Smooth muscle cell (in vitro differentiated cells): ENCODE data around the gene TTC19. TPM values are rescaled to one million over a fixed set of nuclear protein-coding genes. Genes with fewer than 3 reads are reported as not detected.
"Not testable (repeated sequence)": the region's sequence is repeated elsewhere in the genome, so short reads cannot be mapped to it uniquely, and the experiment has no call there.

Source experiments
- DNase-seq: peaks from one replicate; lab custom pipeline; 2025; ENCODE audit not compliant: unreplicated experiment; lab: John Stamatoyannopoulos, UW
- H2AFZ ChIP-seq: fragments of 200-600 bp; sonication (generic); 2 replicates; pipeline ENCODE4 v1.6.0; 2016; ENCODE audit warnings: antibody characterized with exemption, low read depth, mild to moderate bottlenecking
- H3F3A ChIP-seq: fragments of 200-600 bp; sonication (generic); 2 replicates; pipeline ENCODE4 v1.6.0; 2017; ENCODE audit warnings: antibody characterized with exemption, low read depth
- H3K27ac ChIP-seq: fragments of 200-600 bp; sonication (generic); 2 replicates; pipeline ENCODE4 v1.5.1; 2016; ENCODE audit warnings: low read depth, mild to moderate bottlenecking
- H3K27me3 ChIP-seq: fragments of 200-600 bp; sonication (generic); 2 replicates; pipeline ENCODE4 v1.6.1; 2016; ENCODE audit warnings: low read depth, mild to moderate bottlenecking
- H3K36me3 ChIP-seq: fragments of 200-600 bp; sonication (generic); 2 replicates; pipeline ENCODE4 v1.5.1; 2016; ENCODE audit warnings: low read depth
- H3K4me1 ChIP-seq: fragments of 200-600 bp; sonication (generic); 2 replicates; pipeline ENCODE4 v1.5.1; 2016; ENCODE audit warnings: low read depth
- H3K4me2 ChIP-seq: fragments of 200-600 bp; sonication (generic); 2 replicates; pipeline ENCODE4 v1.6.0; 2016; ENCODE audit warnings: mild to moderate bottlenecking
- H3K4me3 ChIP-seq: fragments of 200-600 bp; sonication (generic); 2 replicates; pipeline ENCODE4 v1.5.1; 2016; ENCODE audit warnings: mild to moderate bottlenecking
- H3K79me2 ChIP-seq: fragments of 200-600 bp; sonication (generic); 2 replicates; pipeline ENCODE4 v1.6.0; 2016; ENCODE audit warnings: low read depth, mild to moderate bottlenecking
- H3K9ac ChIP-seq: fragments of 200-600 bp; sonication (generic); 2 replicates; pipeline ENCODE4 v1.6.0; 2016; ENCODE audit warnings: low read depth
- H3K9me3 ChIP-seq: fragments of 200-600 bp; sonication (generic); replicated peaks from 2 replicates; pipeline ENCODE4 v1.5.1; 2016; ENCODE audit warnings: low read depth
- H4K20me1 ChIP-seq: fragments of 200-600 bp; sonication (generic); 2 replicates; pipeline ENCODE4 v1.6.0; 2016; ENCODE audit warnings: low read depth
- CTCF ChIP-seq: fragments of 200-600 bp; sonication (generic); IDR thresholded peaks from 2 replicates; pipeline ENCODE4 v1.5.1; 2017; ENCODE audit warnings: borderline replicate concordance, mild to moderate bottlenecking, antibody characterized with exemption; ENCODE audit not compliant: insufficient read depth, poor library complexity, severe bottlenecking
- WGBS: methylation state at CpG from one replicate; pipeline ENCODE4 v1.1.7; 2016; ENCODE audit warnings: low lambda C conversion rate; 5-methylcytosine and 5-hydroxymethylcytosine counted together
- polyA plus RNA-seq: library from polyadenylated mRNA; unstranded; fragments of >200 nt; fragmentation: Nextera tagmentation; extraction: Ambion mirVana; gene quantifications from 2 replicates; pipeline ENCODE4 v1.2.1, GENCODE V29; 2016
- total RNA-seq: library from RNA; depleted of rRNA; stranded (reverse); fragments of >200 nt; gene quantifications from 2 replicates; pipeline ENCODE4 v1.2.3, GENCODE V29; 2014

The TTC19 gene
- total and polyA plus RNA-seq, 2 experiments from 2014 or later = 17.4 to 38.7 TPM

GRCh38 chr17:16052486-16052885 lies 52.9 kb downstream of the TTC19 start:
- Histone ChIP-seq H3K79me2 (peaks cover 30% of the 10 kb centered on the region), H3K27me3 (no peaks in the 10 kb centered on the region), H3F3A (no peaks in the 10 kb centered on the region), H3K9ac (no peak overlapping the region), H2AFZ (no peak overlapping the region), H3K27ac (no peak overlapping the region), H3K4me3 (no peak overlapping the region), H3K4me2 (no peak overlapping the region), H3K4me1 (no peaks in the 10 kb centered on the region), H3K36me3 (peaks cover 6% of the 10 kb centered on the region), H3K9me3 (no peaks in the 10 kb centered on the region), H4K20me1 (peaks cover 23% of the 10 kb centered on the region)
- 100% methylated on average over 1 of the region's 1 CpG for WGBS
- no peak for DNase-seq
- TF ChIP-seq CTCF = no peak

GRCh38 chr17:16055139-16055538 lies 55.5 kb downstream of the TTC19 start:
- H3K36me3 ChIP-seq = peaks cover 14% of the 10 kb centered on the region
- H3K27ac ChIP-seq = not testable (repeated sequence)

GRCh38 chr17:16061631-16062030 lies 62.0 kb downstream of the TTC19 start:
- no peak overlapping the region for H3K27ac ChIP-seq
- H4K20me1 ChIP-seq = no peaks in the 10 kb centered on the region
- no peak overlapping the region for H3K9ac ChIP-seq
- H3K4me1 ChIP-seq = no peaks in the 10 kb centered on the region
- H3K4me2 ChIP-seq = no peak overlapping the region
- no peaks in the 10 kb centered on the region for H3K79me2 ChIP-seq
- TF ChIP-seq CTCF = no peak
- DNase-seq = no peak
- no peak overlapping the region for H3K4me3 ChIP-seq
- H2AFZ ChIP-seq = no peak overlapping the region
- no peaks in the 10 kb centered on the region for H3K9me3 ChIP-seq
- H3K27me3 ChIP-seq = no peaks in the 10 kb centered on the region
- H3F3A ChIP-seq = no peaks in the 10 kb centered on the region
- peaks cover 39% of the 10 kb centered on the region for H3K36me3 ChIP-seq
- 100% methylated on average over 2 of the region's 2 CpGs for WGBS

More at GRCh38 chr17:16055139-16055538, 55.5 kb downstream of the TTC19 start:
- H3K9ac ChIP-seq, H3K9me3 ChIP-seq, H3K27me3 ChIP-seq, H3F3A ChIP-seq, H3K4me1 ChIP-seq, H3K4me2 ChIP-seq, H2AFZ ChIP-seq, DNase-seq, H3K4me3 ChIP-seq: not testable (repeated sequence)
- Histone ChIP-seq H4K20me1 (peaks cover 19% of the 10 kb centered on the region), H3K79me2 (peaks cover 25% of the 10 kb centered on the region)
- 73% methylated on average over 4 of the region's 4 CpGs for WGBS

GRCh38 chr17:16066125-16066524 lies 66.5 kb downstream of the TTC19 start:
- Histone ChIP-seq H3K36me3 (peaks cover 37% of the 10 kb centered on the region), H3F3A (no peaks in the 10 kb centered on the region), H3K9ac (no peak overlapping the region), H3K27me3 (no peaks in the 10 kb centered on the region), H2AFZ (no peak overlapping the region), H3K27ac (no peak overlapping the region), H3K4me3 (no peak overlapping the region), H4K20me1 (no peaks in the 10 kb centered on the region), H3K79me2 (no peaks in the 10 kb centered on the region), H3K4me2 (no peak overlapping the region), H3K4me1 (no peaks in the 10 kb centered on the region), H3K9me3 (no peaks in the 10 kb centered on the region)
- DNase-seq = no peak
- TF ChIP-seq CTCF = no peak
- WGBS = 91% methylated on average over 4 of the region's 4 CpGs
